ENCODE results near the gene COL16A1.

GRCh38 chr1:31732751-31733289 lies 29.0 kb upstream of the COL16A1 start:
- TF ChIP-seq, protein P1, sequence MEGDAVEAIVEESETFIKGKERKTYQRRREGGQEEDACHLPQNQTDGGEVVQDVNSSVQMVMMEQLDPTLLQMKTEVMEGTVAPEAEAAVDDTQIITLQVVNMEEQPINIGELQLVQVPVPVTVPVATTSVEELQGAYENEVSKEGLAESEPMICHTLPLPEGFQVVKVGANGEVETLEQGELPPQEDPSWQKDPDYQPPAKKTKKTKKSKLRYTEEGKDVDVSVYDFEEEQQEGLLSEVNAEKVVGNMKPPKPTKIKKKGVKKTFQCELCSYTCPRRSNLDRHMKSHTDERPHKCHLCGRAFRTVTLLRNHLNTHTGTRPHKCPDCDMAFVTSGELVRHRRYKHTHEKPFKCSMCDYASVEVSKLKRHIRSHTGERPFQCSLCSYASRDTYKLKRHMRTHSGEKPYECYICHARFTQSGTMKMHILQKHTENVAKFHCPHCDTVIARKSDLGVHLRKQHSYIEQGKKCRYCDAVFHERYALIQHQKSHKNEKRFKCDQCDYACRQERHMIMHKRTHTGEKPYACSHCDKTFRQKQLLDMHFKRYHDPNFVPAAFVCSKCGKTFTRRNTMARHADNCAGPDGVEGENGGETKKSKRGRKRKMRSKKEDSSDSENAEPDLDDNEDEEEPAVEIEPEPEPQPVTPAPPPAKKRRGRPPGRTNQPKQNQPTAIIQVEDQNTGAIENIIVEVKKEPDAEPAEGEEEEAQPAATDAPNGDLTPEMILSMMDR (conservative IDR thresholded peaks at IDR 0.05; ENCODE audit: low read length): no peak
- no peak for TF ChIP-seq EZH2phosphoT487 (IDR thresholded peaks at IDR 0.05; ENCODE audit: borderline replicate concordance)

All from Loucy (cell line).